Body of pancreas (tissue), 4 donors: ENCODE data around the gene RGMA. TPM values are rescaled to one million over a fixed set of nuclear protein-coding genes. Genes with fewer than 3 reads are reported as not detected.
A peak's percentile ranks its signal among the peaks of the same experiment; 100 is the strongest.
"Not testable (repeated sequence)": the region's sequence is repeated elsewhere in the genome, so short reads cannot be mapped to it uniquely, and the experiment has no call there.

Experiments used
- ATAC-seq: fragments of 150-250 bp; one replicate; pipeline ENCODE4 v1.9.1; 2016
- DNase-seq, 4 donors: peaks; one replicate each; pipeline ENCODE4 v3.0.0-alpha.2; 2019
- H3K27ac ChIP-seq, 4 donors: fragments of 200-600 bp; sonication (generic); 1 replicate in 3 of 4; 2 replicates in 1 of 4; pipeline versions ENCODE4 v1.5.1 to v1.6.1; 2016 to 2019; ENCODE audit warnings: mild to moderate bottlenecking in 1 of 4, mixed read lengths in 1 of 4, moderate library complexity in 1 of 4
- H3K27me3 ChIP-seq, 2 donors: fragments of 200-600 bp; sonication (generic); one replicate each; pipeline ENCODE4 v1.6.0; 2016; ENCODE audit warnings: mild to moderate bottlenecking in 1 of 2
- H3K36me3 ChIP-seq, 2 donors: fragments of 200-600 bp; sonication (generic); replicated peaks in 1 of 2; 2 replicates each; pipeline ENCODE4 v1.5.1; 2016; ENCODE audit warnings: low read depth in 2 of 2; ENCODE audit not compliant: insufficient read depth in 1 of 2
- H3K4me1 ChIP-seq: fragments of 200-600 bp; sonication (generic); one replicate; pipeline ENCODE4 v1.6.0; 2016
- H3K4me3 ChIP-seq, 2 donors: fragments of 200-600 bp; sonication (generic); 1 replicate in 1 of 2; 2 replicates in 1 of 2; pipeline ENCODE4 v1.5.1; 2016 to 2019
- H3K9me3 ChIP-seq, 3 donors: fragments of 200-600 bp; sonication (generic); 1 replicate in 2 of 3; 2 replicates in 1 of 3; pipeline ENCODE4 v1.5.1; 2016
- POLR2A ChIP-seq, 3 donors: fragments of 450-650 bp; IDR thresholded peaks; one replicate each; pipeline ENCODE4 v1.6.1; 2016; ENCODE audit warnings: antibody characterized with exemption in 3 of 3, mild to moderate bottlenecking in 2 of 3
- WGBS, 2 donors: methylation state at CpG; one replicate each; pipeline ENCODE4 v1.1.5; 2017; 5-methylcytosine and 5-hydroxymethylcytosine counted together
- intact Hi-C: fragments of 100-400 bp; cut with DNase I; formaldehyde crosslinking; loops from one replicate; pipeline ENCODE4 v1.15.1; 2023
- total RNA-seq, 2 donors: library from RNA; depleted of rRNA; stranded (reverse); fragments of >200 nt; gene quantifications; one replicate each; pipeline ENCODE4 v1.1.0, GENCODE V29; 2016
- TF ChIP-seq, protein P1 (sequence below), 7 experiments: fragments of 450-650 bp in 4 of 7; fragments of 200-600 bp in 3 of 7; sonication (generic) in 3 of 7; IDR thresholded peaks; one replicate each; pipeline ENCODE4 v1.5.1; 2016 to 2019; ENCODE audit warnings: antibody characterized with exemption in 7 of 7

Gene RGMA
- total RNA-seq, 2 donors from 2014 or later: 8.8 to 9.2 TPM

- no peak for ATAC-seq
- no peak for DNase-seq
- Histone ChIP-seq H3K36me3 (no peaks in the 10 kb centered on the region), H3K27me3 (no peaks in the 10 kb centered on the region), H3K4me1 (peaks cover 3% of the 10 kb centered on the region), H3K27ac (no peak overlapping the region), H3K4me3 (no peak overlapping the region), H3K9me3 (peaks cover 0 to 1% (median 0%) of the 10 kb centered on the region in 3 donors)
- intact Hi-C loops: no loop called here
- TF ChIP-seq, protein P1, sequence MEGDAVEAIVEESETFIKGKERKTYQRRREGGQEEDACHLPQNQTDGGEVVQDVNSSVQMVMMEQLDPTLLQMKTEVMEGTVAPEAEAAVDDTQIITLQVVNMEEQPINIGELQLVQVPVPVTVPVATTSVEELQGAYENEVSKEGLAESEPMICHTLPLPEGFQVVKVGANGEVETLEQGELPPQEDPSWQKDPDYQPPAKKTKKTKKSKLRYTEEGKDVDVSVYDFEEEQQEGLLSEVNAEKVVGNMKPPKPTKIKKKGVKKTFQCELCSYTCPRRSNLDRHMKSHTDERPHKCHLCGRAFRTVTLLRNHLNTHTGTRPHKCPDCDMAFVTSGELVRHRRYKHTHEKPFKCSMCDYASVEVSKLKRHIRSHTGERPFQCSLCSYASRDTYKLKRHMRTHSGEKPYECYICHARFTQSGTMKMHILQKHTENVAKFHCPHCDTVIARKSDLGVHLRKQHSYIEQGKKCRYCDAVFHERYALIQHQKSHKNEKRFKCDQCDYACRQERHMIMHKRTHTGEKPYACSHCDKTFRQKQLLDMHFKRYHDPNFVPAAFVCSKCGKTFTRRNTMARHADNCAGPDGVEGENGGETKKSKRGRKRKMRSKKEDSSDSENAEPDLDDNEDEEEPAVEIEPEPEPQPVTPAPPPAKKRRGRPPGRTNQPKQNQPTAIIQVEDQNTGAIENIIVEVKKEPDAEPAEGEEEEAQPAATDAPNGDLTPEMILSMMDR (IDR thresholded peaks at IDR 0.05): no peak
- TF ChIP-seq POLR2A (IDR thresholded peaks at IDR 0.05): no peak
- 82 to 90% methylated on average over 12 to 13 of the region's 13 CpGs for WGBS, 2 donors
Measured at GRCh38 chr15:93041159-93041547, 47.9 kb downstream of the RGMA start.

DNA sequence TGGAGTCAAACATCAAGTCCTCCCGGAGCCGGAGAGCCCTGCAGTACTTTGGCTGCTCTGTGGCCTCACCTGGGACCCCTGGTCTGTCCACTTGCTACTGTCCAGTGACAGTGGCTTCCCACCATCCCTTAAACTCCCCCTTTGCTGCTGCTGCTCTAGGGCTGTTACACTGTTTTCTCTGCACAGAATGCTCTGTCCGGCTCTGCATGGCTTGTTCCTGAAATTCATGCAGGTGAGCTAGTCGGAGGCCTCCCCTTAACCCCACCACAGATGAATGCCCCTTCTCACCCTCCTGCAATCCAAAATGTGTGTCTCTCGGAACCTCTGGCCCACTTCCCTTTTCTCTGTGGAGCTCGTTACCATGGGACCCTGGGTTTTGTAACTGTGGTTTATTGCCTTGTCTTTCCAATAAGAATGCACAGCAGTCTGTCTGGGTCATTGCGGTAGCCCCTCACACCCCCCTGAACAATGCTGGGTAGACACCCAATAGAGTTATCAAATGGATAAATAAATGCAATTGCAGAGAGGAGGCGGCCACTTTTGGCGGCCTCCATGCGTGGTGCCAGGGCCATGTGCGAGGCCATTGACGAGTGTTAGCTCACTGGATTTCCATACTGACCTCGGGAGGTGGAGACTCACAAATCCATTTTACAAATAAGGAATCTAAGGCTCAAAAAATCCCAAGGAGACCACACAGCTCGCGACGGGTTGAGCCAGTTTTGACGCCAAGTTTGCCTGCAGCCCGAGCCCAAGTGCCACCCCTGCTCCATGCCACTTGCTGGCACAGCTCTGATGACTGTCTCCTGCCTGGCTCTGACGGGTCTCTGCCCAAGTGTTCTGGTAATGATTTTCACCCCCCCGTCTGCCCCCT is 48.5 kb downstream of the RGMA start:
- Histone ChIP-seq H3K27ac (no peak overlapping the region), H3K4me3 (no peak overlapping the region), H3K9me3 (no peaks in the 10 kb centered on the region), H3K27me3 (no peaks in the 10 kb centered on the region), H3K36me3 (no peaks in the 10 kb centered on the region), H3K4me1 (peaks cover 9% of the 10 kb centered on the region)
- DNase-seq (peak in 1 of 4 donors; percentile 11), ATAC-seq (no peak)
- intact Hi-C loops: no loop called here
- 77 to 85% methylated on average over 20 of the region's 20 CpGs for WGBS, 2 donors
- TF ChIP-seq, protein P1 (IDR thresholded peaks at IDR 0.05): no peak
- TF ChIP-seq POLR2A (IDR thresholded peaks at IDR 0.05): no peak

DNA sequence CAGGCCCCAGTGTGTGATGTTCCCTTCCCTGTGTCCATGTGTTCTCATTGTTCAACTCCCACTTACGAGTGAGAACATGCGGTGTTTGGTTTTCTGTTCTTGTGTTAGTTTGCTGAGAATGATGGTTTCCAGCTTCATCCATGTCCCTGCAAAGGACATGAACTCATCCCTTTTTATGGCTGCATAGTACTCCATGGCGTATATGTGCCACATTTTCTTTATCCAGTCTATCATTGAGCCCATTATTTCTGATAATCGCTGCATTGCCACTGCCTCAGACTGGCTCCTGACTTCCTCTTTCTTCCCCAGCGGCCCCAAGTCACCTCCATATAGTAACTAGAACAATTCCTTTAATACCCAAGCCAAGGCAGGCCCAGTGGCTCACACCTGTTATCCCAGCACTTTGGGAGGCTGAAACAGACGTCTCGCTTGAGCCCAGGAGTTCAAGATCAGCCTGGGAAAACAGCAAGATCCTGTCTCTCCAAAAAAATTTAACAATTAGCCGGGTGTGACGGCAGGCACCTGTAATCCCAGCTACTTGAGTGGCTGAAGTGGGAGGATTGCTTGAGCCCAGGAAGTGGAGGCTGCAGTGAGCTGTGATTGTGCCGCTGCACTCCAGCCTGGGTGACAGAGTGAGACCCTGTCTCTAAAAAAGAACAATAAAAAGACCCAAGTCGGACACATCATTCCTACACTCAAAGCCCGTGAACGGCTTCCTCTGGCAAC is 49.3 kb downstream of the RGMA start:
- not testable (repeated sequence) for H3K9me3 ChIP-seq, H3K27me3 ChIP-seq, H3K36me3 ChIP-seq, H3K4me3 ChIP-seq, DNase-seq, ATAC-seq, H3K4me1 ChIP-seq, H3K27ac ChIP-seq
- WGBS, 2 donors: 87 to 93% methylated on average over 13 of the region's 13 CpGs
- intact Hi-C loops: loop anchor here (10.0 kb wide), 1 partner anchor 935 kb away; no protein-coding TSS in a partner anchor

DNA sequence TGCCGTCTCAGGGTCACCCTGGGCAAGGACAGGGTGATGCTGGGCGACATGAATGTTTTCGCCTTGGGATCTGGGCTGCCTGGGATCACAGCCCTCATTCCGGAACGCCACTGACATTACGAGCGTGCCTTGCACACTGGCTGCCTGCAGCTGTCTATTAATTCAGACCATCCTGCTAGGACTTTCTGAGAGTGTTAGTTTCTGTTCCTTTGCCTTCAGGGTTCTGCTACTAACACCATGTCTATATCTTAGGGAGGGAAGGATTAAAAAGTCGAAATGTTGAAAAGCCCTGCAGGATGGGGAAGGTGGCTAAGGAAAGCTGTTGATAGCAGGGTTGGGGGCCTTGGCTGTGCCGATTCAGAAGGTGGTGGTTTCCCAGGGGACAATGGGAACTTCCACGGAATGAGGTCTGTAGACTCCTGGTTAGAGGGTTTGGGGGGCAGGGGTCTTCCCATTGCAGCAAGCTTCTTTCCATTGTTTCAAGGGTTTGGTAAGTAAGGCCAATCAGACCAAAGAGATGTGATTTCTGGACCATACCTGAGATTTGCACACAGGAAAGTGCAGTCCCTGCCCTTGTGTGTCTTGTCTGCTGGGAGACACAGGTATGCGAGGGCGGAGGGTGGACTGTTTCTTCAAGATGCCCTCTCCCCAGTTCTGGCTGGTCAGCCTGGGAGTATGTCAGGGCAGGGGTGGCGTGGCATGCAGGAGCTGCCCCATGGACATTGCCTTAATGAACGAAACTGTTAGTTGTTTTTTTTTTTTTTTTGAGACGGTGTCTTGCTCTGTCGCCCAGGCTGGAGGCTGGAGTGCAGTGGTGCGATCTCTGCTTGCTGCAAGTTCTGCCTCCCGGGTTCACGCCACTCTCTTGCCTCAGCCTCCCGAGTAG is 50.9 kb downstream of the RGMA start:
- H3K4me1 ChIP-seq: peaks cover 9% of the 10 kb centered on the region
- no peaks in the 10 kb centered on the region for H3K9me3 ChIP-seq
- no peak for ATAC-seq
- no peak for DNase-seq
- no peak overlapping the region for H3K27ac ChIP-seq
- H3K27me3 ChIP-seq: no peaks in the 10 kb centered on the region
- TF ChIP-seq, protein P1 (IDR thresholded peaks at IDR 0.05): no peak
- no peak for TF ChIP-seq POLR2A (IDR thresholded peaks at IDR 0.05)
- WGBS, 2 donors: 87 to 88% methylated on average over 18 to 20 of the region's 20 CpGs
- intact Hi-C loops: loop anchor here (10.0 kb wide), 1 partner anchor 937 kb away; no protein-coding TSS in a partner anchor
- H3K36me3 ChIP-seq: no peaks in the 10 kb centered on the region
- no peak overlapping the region for H3K4me3 ChIP-seq
